HG03469 (cell line): ENCODE measurements around the gene TUBB8B.
"Not testable (repeated sequence)": the region's sequence is repeated elsewhere in the genome, so short reads cannot be mapped to it uniquely, and the experiment has no call there.

ENCODE experiments used
- ATAC-seq: cut with Tn5 transposase; IDR thresholded peaks from one replicate; pipeline ENCODE4 v1.9.1; 2021; ENCODE audit warnings: mild to moderate bottlenecking, moderate library complexity, moderate number of reproducible peaks; ENCODE audit not compliant: unreplicated experiment

Gene TUBB8B

GRCh38 chr18:13177-13576 lies 36.2 kb downstream of the TUBB8B start:
- not testable (repeated sequence) for ATAC-seq

GRCh38 chr18:12773-13172 lies 36.6 kb downstream of the TUBB8B start:
- ATAC-seq = not testable (repeated sequence)

GRCh38 chr18:11383-12274 lies 37.8 kb downstream of the TUBB8B start:
- not testable (repeated sequence) for ATAC-seq

- ATAC-seq = not testable (repeated sequence)
Measured at GRCh38 chr18:10624-11184, 38.7 kb downstream of the TUBB8B start.

- not testable (repeated sequence) for ATAC-seq
Measured at GRCh38 chr18:9937-10336, 39.5 kb downstream of the TUBB8B start.
